Measurements from ENCODE around the gene HOTAIR.

- TF ChIP-seq, protein P1, sequence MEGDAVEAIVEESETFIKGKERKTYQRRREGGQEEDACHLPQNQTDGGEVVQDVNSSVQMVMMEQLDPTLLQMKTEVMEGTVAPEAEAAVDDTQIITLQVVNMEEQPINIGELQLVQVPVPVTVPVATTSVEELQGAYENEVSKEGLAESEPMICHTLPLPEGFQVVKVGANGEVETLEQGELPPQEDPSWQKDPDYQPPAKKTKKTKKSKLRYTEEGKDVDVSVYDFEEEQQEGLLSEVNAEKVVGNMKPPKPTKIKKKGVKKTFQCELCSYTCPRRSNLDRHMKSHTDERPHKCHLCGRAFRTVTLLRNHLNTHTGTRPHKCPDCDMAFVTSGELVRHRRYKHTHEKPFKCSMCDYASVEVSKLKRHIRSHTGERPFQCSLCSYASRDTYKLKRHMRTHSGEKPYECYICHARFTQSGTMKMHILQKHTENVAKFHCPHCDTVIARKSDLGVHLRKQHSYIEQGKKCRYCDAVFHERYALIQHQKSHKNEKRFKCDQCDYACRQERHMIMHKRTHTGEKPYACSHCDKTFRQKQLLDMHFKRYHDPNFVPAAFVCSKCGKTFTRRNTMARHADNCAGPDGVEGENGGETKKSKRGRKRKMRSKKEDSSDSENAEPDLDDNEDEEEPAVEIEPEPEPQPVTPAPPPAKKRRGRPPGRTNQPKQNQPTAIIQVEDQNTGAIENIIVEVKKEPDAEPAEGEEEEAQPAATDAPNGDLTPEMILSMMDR (IDR thresholded peaks at IDR 0.05), result no peak
- no peak for TF ChIP-seq POLR2A (IDR thresholded peaks at IDR 0.05)
These were observed 45.3 kb upstream of the HOTAIR start for GRCh38 chr12:54019924-54020590.

Measured in sigmoid colon (tissue), 3 donors.